Brain microvascular endothelial cell (primary cell): ENCODE measurements around the gene HNRNPM.

ENCODE experiments used
- DNase-seq: peaks from one replicate; pipeline ENCODE4 v3.0.0-alpha.2; 2020
- H3K27ac ChIP-seq: fragments of 250-450 bp; sonication (Bioruptor Pico); 2 replicates; pipeline ENCODE4 v1.5.1; 2020; ENCODE audit warnings: mild to moderate bottlenecking, moderate library complexity
- H3K27me3 ChIP-seq: fragments of 250-450 bp; sonication (Bioruptor Pico); replicated peaks from 2 replicates; pipeline ENCODE4 v1.5.1; 2020; ENCODE audit warnings: mild to moderate bottlenecking
- H3K36me3 ChIP-seq: fragments of 250-450 bp; sonication (Bioruptor Pico); replicated peaks from 2 replicates; pipeline ENCODE4 v1.5.1; 2020; ENCODE audit warnings: mild to moderate bottlenecking
- H3K4me3 ChIP-seq: 2 replicates; pipeline ENCODE4 v1.5.1; 2011; ENCODE audit warnings: low read depth, mild to moderate bottlenecking, control low read depth, low read length, moderate library complexity
- CTCF ChIP-seq: IDR thresholded peaks from 2 replicates; pipeline ENCODE4 v1.5.1; 2011; ENCODE audit warnings: low read depth, mild to moderate bottlenecking, moderate library complexity, low read length, control low read depth, inconsistent platforms; ENCODE audit errors: missing control alignments
- in situ Hi-C: cut with HindIII; loops from 2 replicates; pipeline ENCODE4 v1.10.0; 2017; ENCODE audit warnings: low sequenced_read_pairs, low pct_ligation_motif_present

HNRNPM gene

DNA sequence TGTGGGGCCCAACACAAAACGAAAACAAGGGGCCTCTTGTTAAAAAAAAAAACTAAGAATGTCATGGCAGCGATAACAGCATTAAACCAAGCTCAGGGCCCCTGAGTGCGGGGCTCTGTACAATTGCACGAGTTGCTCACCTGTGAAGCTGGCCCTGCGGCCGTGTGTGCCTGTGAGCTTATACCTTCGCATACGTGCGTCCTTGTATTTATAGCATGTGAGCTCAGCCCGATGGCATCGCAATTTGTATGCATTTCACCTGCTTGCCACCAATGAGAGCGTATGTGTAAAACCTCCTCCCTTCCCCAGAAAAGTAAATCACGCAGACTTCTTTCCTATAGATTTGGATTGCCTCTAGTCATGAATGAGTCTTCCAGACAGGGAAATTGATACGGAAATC, 17.1 kb downstream of the HNRNPM start:
- TF ChIP-seq CTCF: no peak
- in situ Hi-C loops: no loop called here
- Histone ChIP-seq H3K36me3 (peaks cover 47% of the 10 kb centered on the region), H3K4me3 (no peak overlapping the region), H3K27me3 (no peaks in the 10 kb centered on the region), H3K27ac (no peak overlapping the region)
- no peak for DNase-seq

DNA sequence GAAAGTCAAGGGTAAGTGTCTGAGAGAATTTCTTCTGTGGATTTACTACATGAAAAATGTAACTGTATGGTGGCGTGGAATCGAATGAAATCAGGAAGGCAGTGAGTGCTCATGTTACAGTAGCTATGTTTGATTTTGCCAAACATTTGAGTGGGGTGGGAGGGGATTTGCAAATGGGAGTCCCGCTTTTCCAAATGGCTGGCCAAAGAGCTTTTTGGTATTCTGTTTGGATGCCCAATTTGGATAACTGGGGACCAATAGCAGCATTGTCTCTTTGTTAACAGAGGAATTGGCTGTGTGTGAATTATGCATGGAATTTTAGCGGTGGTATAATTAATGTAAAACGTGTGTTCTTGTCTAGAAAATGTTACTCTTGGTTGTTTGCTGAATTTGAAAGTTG, 17.8 kb downstream of the HNRNPM start:
- TF ChIP-seq CTCF: no peak
- H3K27ac ChIP-seq: no peak overlapping the region
- no peaks in the 10 kb centered on the region for H3K27me3 ChIP-seq
- in situ Hi-C loops: no loop called here
- H3K4me3 ChIP-seq: no peak overlapping the region
- no peak for DNase-seq
- peaks cover 50% of the 10 kb centered on the region for H3K36me3 ChIP-seq

GRCh38 chr19:8463365-8463764, 18.6 kb downstream of the HNRNPM start:
- Histone ChIP-seq H3K27ac (no peak overlapping the region), H3K27me3 (no peaks in the 10 kb centered on the region), H3K4me3 (no peak overlapping the region), H3K36me3 (peaks cover 58% of the 10 kb centered on the region)
- DNase-seq: no peak
- TF ChIP-seq CTCF: no peak
- in situ Hi-C loops: no loop called here

DNA sequence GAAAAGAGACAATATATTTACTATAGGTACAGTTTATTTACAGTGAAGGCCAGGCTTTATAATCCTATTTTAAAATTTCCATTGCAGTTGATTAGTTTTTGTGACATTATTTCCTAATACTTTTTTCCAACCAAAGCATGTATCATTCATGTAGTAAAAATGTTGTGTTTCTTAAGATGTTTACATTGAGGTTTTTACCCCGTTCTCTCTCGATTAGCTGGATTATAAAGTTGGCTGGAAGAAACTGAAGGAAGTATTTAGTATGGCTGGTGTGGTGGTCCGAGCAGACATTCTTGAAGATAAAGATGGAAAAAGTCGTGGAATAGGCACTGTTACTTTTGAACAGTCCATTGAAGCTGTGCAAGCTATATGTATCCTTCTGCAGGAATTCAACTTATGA, 21.2 kb downstream of the HNRNPM start:
- H3K27ac ChIP-seq: no peak overlapping the region

DNA sequence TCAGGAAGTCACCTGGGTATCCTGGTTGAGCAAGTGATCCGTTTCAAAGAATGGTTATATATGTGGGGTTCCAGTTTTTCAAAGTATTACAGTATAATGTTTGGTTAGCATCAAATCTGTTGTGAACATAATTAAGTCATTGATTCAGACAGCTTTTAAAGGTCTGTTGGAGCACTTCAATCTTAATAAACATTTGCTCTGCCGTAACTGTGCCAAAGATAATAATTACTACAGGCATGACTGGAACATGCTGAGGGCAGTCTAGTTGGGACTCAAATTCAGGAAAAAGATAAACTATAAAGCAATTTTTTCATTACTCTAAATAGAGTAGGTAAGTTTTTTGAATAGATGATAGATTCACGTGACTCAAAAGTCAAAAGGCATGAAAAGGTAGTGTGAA, 23.3 kb downstream of the HNRNPM start:
- Histone ChIP-seq H3K27ac (no peak overlapping the region), H3K4me3 (no peak overlapping the region), H3K36me3 (peaks cover 95% of the 10 kb centered on the region), H3K27me3 (no peaks in the 10 kb centered on the region)
- DNase-seq: no peak
- no peak for TF ChIP-seq CTCF
- in situ Hi-C loops: no loop called here

More for the DNA sequence above, 21.2 kb downstream of the HNRNPM start:
- in situ Hi-C loops: no loop called here
- no peak overlapping the region for H3K4me3 ChIP-seq
- no peaks in the 10 kb centered on the region for H3K27me3 ChIP-seq
- no peak for DNase-seq
- H3K36me3 ChIP-seq: peaks cover 84% of the 10 kb centered on the region
- no peak for TF ChIP-seq CTCF

DNA sequence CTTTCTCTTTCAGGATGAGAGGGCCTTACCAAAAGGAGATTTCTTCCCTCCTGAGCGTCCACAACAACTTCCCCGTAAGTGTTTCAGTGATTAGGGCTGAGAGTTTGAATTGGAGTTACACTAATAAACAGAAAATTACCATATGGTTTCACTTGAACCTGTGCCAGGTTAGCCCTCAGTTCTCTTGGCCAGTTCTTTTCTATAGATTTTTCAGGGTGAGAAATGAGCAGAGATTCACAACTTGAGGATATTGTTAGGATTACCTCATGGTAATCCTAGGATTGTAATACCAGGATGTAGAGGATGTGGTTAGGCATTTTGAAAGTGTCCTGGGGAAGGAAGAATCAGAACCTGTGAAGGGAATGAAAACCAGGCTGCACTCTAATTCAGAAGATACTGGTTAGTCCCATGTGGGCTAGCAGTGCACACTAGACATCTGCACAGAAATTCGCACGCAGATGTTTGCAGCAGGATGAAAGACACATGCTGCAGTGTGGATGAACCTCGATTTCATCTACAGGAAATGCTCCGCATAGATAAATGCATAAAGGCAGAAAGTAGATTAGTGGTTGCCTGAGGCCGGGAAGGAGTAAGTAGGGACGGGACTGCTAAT, 24.1 kb downstream of the HNRNPM start:
- no peak for DNase-seq
- Histone ChIP-seq H3K27me3 (no peaks in the 10 kb centered on the region), H3K36me3 (peaks cover 94% of the 10 kb centered on the region), H3K27ac (no peak overlapping the region), H3K4me3 (no peak overlapping the region)
- no peak for TF ChIP-seq CTCF
- in situ Hi-C loops: no loop called here
